DND-41 (cell line): ENCODE results near the gene RELCH.

Experiments
- ATAC-seq: fragments of 200-7000 bp; cut with Tn5 transposase; 3 replicates; pipeline ENCODE4 v1.9.1; 2021; ENCODE audit warnings: low read depth; ENCODE audit not compliant: insufficient read depth
- DNase-seq: peaks from one replicate; pipeline ENCODE4 v3.0.0-alpha.2; 2020
- H2AFZ ChIP-seq: 2 replicates; pipeline ENCODE4 v1.6.0; 2012; ENCODE audit warnings: low read depth, low read length
- H3K27ac ChIP-seq: 2 replicates; pipeline ENCODE4 v1.5.1; 2012; ENCODE audit warnings: low read length, inconsistent platforms
- H3K27me3 ChIP-seq: fragments of 200-600 bp; sonication (generic); 2 replicates; pipeline ENCODE4 v1.6.0; 2012; ENCODE audit warnings: low read length, mild to moderate bottlenecking, inconsistent platforms; ENCODE audit not compliant: insufficient read depth, poor library complexity
- H3K36me3 ChIP-seq: 2 replicates; pipeline ENCODE4 v1.5.1; 2012; ENCODE audit warnings: low read length, inconsistent platforms; ENCODE audit not compliant: insufficient read depth
- H3K4me1 ChIP-seq: 2 replicates; pipeline ENCODE4 v1.5.1; 2012; ENCODE audit warnings: mild to moderate bottlenecking, low read length; ENCODE audit not compliant: insufficient read depth
- H3K4me2 ChIP-seq: 2 replicates; pipeline ENCODE4 v1.6.0; 2012; ENCODE audit warnings: mild to moderate bottlenecking, moderate library complexity, low read length, inconsistent platforms; ENCODE audit not compliant: insufficient read depth
- H3K4me3 ChIP-seq, 2 experiments: fragments of 200-600 bp in 1 of 2; shearing (Covaris generic) in 1 of 2; 2 replicates each; pipeline ENCODE4 v1.5.1; 2012 to 2016; ENCODE audit warnings: inconsistent platforms in 2 of 2, low read length in 2 of 2, mild to moderate bottlenecking in 2 of 2, low read depth in 1 of 2, moderate library complexity in 1 of 2
- H3K79me2 ChIP-seq: 2 replicates; pipeline ENCODE4 v1.6.0; 2012; ENCODE audit warnings: low read length, inconsistent platforms; ENCODE audit not compliant: insufficient read depth
- H3K9ac ChIP-seq: 2 replicates; pipeline ENCODE4 v1.6.0; 2012; ENCODE audit warnings: low read depth, mild to moderate bottlenecking, inconsistent platforms, low read length, moderate library complexity
- H3K9me3 ChIP-seq: 2 replicates; pipeline ENCODE4 v1.5.1; 2012; ENCODE audit warnings: low read length, moderate library complexity, mild to moderate bottlenecking, inconsistent platforms; ENCODE audit not compliant: insufficient read depth, severe bottlenecking
- H4K20me1 ChIP-seq: 2 replicates; pipeline ENCODE4 v1.6.0; 2012; ENCODE audit warnings: low read length; ENCODE audit not compliant: insufficient read depth
- CTCF ChIP-seq: IDR thresholded peaks from 2 replicates; pipeline ENCODE4 v1.5.1; 2012; ENCODE audit warnings: borderline replicate concordance, low read length, moderate library complexity, mild to moderate bottlenecking; ENCODE audit not compliant: poor library complexity, severe bottlenecking; ENCODE audit errors: extremely low read depth
- EZH2 ChIP-seq: IDR thresholded peaks from 3 replicates; pipeline ENCODE4 v1.6.1; 2012; ENCODE audit warnings: borderline replicate concordance, low read depth, mild to moderate bottlenecking, moderate library complexity, low read length, inconsistent platforms; ENCODE audit not compliant: severe bottlenecking

RELCH gene

GRCh38 chr18:62318228-62319180, 131.4 kb downstream of the RELCH start:
- ATAC-seq (no peak), DNase-seq (no peak)
- no peaks in the 10 kb centered on the region for H3K79me2 ChIP-seq
- H2AFZ ChIP-seq = no peak overlapping the region
- H3K4me1 ChIP-seq = no peaks in the 10 kb centered on the region
- H3K9me3 ChIP-seq = no peaks in the 10 kb centered on the region
- H3K27ac ChIP-seq = no peak overlapping the region
- H3K36me3 ChIP-seq = no peaks in the 10 kb centered on the region
- peaks cover 5% of the 10 kb centered on the region for H3K27me3 ChIP-seq
- H3K4me3 ChIP-seq = no peak overlapping the region
- H4K20me1 ChIP-seq = no peaks in the 10 kb centered on the region
- TF ChIP-seq CTCF (no peak), EZH2 (no peak)
- H3K4me2 ChIP-seq = no peak overlapping the region
- no peak overlapping the region for H3K9ac ChIP-seq

- H3K9ac ChIP-seq = no peak overlapping the region
- no peak overlapping the region for H3K4me2 ChIP-seq
- ATAC-seq (no peak), DNase-seq (no peak)
- no peak overlapping the region for H2AFZ ChIP-seq
- H3K27me3 ChIP-seq = peaks cover 6% of the 10 kb centered on the region
- H3K4me3 ChIP-seq = no peak overlapping the region
- H3K36me3 ChIP-seq = no peaks in the 10 kb centered on the region
- H3K9me3 ChIP-seq = no peaks in the 10 kb centered on the region
- H3K79me2 ChIP-seq = no peaks in the 10 kb centered on the region
- H3K27ac ChIP-seq = no peak overlapping the region
- no peaks in the 10 kb centered on the region for H4K20me1 ChIP-seq
- TF ChIP-seq EZH2 (no peak), CTCF (no peak)
- no peaks in the 10 kb centered on the region for H3K4me1 ChIP-seq
Measured at GRCh38 chr18:62321201-62321600, 134.1 kb downstream of the RELCH start.

GRCh38 chr18:62323483-62324180, 136.6 kb downstream of the RELCH start:
- H3K4me2 ChIP-seq = no peak overlapping the region
- H3K4me3 ChIP-seq = no peak overlapping the region
- no peaks in the 10 kb centered on the region for H3K36me3 ChIP-seq
- no peaks in the 10 kb centered on the region for H3K4me1 ChIP-seq
- H4K20me1 ChIP-seq = no peaks in the 10 kb centered on the region
- TF ChIP-seq CTCF (no peak), EZH2 (no peak)
- H3K9me3 ChIP-seq = no peaks in the 10 kb centered on the region
- H3K27ac ChIP-seq = no peak overlapping the region
- no peak overlapping the region for H2AFZ ChIP-seq
- peaks cover 6% of the 10 kb centered on the region for H3K27me3 ChIP-seq
- ATAC-seq = no peak
- DNase-seq = no peak
- H3K9ac ChIP-seq = no peak overlapping the region
- H3K79me2 ChIP-seq = no peaks in the 10 kb centered on the region
